Fibroblast of pulmonary artery (primary cell): ENCODE data around the gene TRMT10B.
"Not testable (repeated sequence)": the region's sequence is repeated elsewhere in the genome, so short reads cannot be mapped to it uniquely, and the experiment has no call there.

ENCODE experiments used
- DNase-seq: peaks from one replicate; pipeline ENCODE4 v3.0.0-alpha.2; 2010; ENCODE audit warnings: low read depth
- H3K4me3 ChIP-seq: replicated peaks from 2 replicates; pipeline ENCODE4 v1.5.1; 2011; ENCODE audit warnings: low read depth, mild to moderate bottlenecking, control low read depth, low read length, moderate library complexity
- CTCF ChIP-seq: IDR thresholded peaks from 2 replicates; pipeline ENCODE4 v1.5.1; 2011; ENCODE audit warnings: mild to moderate bottlenecking, control low read depth, low read length, inconsistent platforms; ENCODE audit errors: missing control alignments

The TRMT10B gene

GRCh38 chr9:37760416-37761161 lies 7.0 kb downstream of the TRMT10B start:
- DNase-seq = peak; percentile 53
- no peak overlapping the region for H3K4me3 ChIP-seq
- no peak for TF ChIP-seq CTCF

- no peak overlapping the region for H3K4me3 ChIP-seq
- DNase-seq = peak; percentile 60
- TF ChIP-seq CTCF = no peak
Measured at GRCh38 chr9:37761511-37761910, 7.9 kb downstream of the TRMT10B start.

GRCh38 chr9:37765263-37765662 lies 11.7 kb downstream of the TRMT10B start:
- not testable (repeated sequence) for H3K4me3 ChIP-seq

GRCh38 chr9:37769306-37769705 lies 15.7 kb downstream of the TRMT10B start:
- no peak overlapping the region for H3K4me3 ChIP-seq
- TF ChIP-seq CTCF = no peak
- no peak for DNase-seq

More at GRCh38 chr9:37765263-37765662, 11.7 kb downstream of the TRMT10B start:
- DNase-seq = not testable (repeated sequence)

GRCh38 chr9:37769995-37770394 lies 16.4 kb downstream of the TRMT10B start:
- TF ChIP-seq CTCF = no peak
- H3K4me3 ChIP-seq = no peak overlapping the region
- no peak for DNase-seq

GRCh38 chr9:37775216-37775919 lies 21.8 kb downstream of the TRMT10B start:
- no peak overlapping the region for H3K4me3 ChIP-seq
- DNase-seq = no peak
- no peak for TF ChIP-seq CTCF

GRCh38 chr9:37776328-37776727 lies 22.7 kb downstream of the TRMT10B start:
- H3K4me3 ChIP-seq = no peak overlapping the region
- no peak for TF ChIP-seq CTCF
- DNase-seq = peak; percentile 12
